Measurements from ENCODE around the gene GAS6.
"Not testable (repeated sequence)": the region's sequence is repeated elsewhere in the genome, so short reads cannot be mapped to it uniquely, and the experiment has no call there.

The GAS6 gene

DNA sequence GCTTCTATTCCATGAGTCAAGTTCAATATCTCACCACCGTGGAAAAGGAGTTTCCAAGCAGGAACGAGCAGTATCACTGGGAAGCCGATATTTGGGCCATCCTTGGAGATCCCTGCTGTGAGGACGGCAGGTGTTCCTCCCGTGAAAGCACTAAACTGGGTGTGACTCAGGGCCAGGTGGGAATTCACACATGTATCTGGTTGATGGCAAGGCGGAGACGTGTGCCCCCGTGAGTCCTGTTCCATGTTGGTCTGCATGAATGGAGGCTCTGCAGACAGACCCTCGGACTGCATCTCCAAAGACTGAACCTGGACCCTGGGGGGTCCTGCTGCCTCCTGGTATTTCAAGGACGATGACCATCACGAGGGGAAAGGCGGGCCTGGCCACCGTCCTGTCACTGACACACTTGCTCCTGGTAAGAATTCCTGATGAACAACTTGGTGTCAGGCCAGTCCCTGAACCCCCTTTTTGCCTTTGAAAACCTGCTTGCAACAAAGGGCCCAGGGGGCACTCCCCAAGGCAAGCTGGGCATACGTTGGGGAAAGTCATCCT lies 22.8 kb upstream of the GAS6 start:
- no peak for DNase-seq

DNA sequence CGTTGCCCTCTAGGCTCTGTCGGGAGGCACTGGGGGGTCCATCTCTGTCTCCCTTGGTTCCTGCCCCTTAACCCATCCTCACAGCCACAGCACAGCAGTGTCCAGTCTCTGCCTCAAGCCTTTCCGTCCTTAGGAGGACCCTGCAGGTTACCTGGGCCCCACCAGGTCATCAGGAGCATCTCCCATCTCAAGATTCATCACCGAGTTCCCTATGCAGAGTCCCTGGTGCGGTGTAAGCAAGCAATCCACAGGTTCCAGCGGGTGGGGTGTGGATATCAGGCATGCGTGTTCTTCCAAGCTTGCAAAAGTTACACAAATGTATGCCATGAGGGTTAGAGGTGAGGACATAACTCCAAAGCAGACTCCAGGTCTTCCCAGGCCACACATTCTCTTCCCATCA lies 20.9 kb upstream of the GAS6 start:
- DNase-seq, result no peak

DNA sequence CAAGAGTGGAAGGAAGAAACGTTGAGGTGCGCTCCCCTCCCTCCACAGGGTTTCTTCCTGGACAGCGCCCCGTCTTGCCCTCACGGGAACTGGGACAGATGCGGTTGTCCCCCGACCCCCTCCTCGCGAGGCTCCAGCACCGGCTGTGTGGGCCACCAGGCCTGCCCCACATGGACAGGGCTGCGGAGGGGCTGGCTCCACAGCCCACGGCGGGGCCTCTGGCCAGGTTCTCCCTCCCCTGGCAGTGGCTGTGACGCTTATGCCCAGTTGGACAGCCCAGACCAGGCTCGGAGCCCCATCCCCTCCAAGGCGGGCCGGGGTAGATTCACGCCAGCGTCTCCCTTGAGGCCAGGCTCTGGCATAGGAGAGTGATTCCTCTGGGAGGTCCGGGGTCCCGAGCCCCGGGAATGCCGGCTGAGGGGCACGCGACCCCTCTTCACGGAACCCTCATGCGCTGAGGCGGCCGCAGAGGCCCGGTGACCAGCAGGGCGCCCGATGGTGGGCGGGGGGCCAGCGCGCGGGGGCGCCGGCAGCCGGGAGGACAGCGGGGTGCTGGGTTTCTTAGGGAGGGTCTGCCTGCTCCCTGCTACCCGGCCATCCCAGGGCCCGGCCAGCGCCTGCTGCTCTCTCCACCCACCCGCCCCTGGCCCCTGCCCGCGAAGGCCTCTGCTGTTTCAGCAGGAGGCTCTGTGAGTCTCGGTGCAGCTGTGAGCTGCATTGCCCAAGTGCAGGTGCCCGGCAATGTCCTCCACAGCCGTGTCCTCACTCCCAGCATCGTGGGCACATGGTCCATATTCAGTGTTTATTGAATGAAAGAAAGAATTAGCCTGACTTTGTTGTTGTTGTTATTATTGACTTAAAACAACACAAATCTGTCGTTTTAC lies 20.3 kb upstream of the GAS6 start:
- DNase-seq, result no peak

DNA sequence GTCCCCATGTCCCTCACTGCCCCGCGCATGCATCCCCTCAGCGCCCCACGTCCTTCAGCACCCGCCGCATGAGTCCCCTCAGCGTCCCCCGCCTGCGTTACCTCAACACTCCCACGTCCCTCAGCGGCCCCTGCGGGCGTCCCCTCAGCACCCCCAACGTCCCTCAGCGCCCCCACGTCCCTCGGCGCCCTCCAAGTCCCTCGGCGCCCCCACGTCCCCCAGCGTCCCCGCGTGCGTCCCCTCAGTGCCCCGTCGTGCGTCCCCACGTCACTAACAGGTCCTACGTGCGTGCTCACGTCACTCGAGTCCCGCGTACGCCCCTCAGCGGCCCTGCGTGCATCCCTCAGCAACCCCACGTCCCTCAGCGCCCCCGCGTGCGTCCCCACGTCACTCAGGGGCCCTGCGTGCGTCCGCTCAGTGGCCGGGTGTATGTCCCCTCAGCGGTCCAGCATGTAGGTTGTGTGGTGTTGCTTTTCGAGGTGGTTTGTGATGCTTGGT lies 19.5 kb upstream of the GAS6 start:
- no peak for DNase-seq

DNA sequence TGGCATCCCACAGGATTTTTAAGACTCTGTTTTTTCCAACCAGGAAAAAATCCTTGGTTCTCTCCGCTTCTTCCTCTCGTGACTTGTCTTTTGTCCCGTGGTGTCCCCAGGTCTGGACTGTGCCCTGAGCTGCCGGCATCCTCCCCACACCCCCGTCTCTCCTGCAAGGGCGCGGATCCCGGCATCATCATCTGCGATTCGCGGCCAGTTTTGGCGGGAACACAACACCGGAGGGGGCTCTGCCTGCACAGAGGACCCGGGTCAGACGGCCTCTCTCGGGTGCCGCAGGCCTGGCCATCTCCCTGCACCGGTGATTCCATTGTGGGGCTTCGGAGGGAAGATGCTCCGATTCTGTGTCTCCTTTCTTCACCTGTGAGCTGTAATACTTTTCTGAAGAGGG lies 18.8 kb upstream of the GAS6 start:
- no peak for DNase-seq

DNA sequence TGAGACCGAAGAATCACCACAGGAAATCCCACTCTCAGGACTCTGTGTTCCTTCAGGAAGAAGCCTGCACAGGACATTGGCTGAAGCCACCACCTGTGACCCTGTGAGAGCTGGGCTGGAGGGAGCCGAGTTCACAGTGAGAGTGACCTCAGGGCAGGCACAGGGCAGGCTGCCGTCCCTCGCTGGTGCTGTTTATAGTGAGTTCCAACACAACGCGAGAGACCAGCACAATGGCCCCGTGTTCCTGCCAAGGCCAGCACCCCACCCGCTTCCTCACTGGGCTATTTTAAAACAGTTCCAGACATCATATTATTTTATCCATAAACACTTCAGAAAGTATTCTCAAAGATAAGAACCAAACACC lies 18.4 kb upstream of the GAS6 start:
- DNase-seq, result no peak

DNA sequence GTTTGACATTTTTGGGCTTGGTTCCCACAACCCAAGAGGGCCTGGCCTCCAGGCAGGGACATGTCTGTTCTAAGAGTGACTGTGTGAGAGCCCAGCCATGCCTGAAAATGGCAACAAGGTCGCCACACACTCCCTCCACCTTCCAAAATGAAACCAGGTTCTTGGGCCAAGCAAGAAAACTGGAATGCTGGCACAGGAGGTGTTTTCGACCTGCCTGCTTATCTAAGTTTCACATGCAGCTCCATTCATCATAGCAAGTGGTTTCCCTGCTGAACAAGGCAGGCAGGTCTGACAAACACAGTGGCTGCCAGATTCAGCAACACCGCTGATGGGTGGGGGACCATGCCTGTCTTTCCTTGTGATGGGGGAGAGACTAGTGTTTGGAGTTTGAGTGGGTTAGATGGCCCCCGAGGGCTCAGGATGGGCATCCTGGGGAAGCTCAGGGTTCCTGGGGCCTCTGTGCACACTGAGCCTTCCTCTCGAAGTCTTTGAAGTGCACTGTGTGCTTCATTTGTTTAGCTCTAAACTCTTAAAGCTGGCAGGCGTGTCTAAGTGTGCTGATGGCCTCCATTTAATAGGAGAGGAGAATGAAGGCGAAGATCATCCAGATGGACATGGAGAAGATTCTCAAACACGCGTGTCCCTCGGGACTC lies 17.9 kb upstream of the GAS6 start:
- no peak for DNase-seq

DNA sequence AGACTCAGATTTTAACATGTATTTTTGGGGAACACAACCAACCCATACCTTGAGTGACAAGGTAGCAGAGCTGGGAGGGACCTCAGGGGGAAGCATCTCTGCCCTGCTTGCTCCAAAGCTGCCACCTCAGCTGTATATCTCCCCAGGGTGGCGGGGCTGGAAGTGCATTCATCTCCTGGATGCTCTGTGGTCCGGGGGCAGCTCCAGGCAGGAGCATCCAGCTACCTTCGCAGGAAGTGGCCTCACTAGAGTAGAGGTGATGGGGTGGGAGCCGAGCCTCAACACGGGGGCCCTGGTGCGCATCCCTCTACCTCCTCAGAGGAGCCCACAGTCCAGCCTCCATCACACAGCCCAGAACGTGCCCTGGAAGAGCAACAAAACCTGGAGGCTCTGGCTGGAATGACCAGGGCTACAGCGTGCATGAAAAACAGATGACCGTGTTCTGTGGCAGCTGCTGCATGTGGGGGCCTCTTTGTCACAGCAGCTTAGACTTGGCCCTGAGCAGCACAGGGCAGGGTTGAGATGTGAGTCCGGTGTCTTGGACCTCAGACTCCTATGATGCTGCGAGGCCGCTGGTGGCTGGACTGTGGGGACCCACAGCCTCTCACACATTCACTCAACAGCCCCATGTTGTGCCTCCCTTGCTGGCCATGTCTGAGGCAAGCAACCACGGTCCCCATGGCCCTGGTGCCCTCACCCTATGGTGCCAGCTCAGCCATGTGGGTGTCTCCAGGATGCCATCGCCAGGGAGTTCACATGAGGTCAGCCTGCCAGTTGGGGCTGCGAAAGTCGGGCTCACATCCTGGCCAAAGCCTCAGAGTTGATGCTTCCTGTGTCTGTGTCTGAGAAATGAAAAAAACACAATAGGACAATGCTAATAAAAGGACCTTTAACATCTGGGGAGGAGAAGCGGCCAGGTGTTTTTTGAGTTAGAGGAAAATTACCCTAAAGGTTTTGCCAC lies 17.1 kb upstream of the GAS6 start:
- no peak for DNase-seq

DNA sequence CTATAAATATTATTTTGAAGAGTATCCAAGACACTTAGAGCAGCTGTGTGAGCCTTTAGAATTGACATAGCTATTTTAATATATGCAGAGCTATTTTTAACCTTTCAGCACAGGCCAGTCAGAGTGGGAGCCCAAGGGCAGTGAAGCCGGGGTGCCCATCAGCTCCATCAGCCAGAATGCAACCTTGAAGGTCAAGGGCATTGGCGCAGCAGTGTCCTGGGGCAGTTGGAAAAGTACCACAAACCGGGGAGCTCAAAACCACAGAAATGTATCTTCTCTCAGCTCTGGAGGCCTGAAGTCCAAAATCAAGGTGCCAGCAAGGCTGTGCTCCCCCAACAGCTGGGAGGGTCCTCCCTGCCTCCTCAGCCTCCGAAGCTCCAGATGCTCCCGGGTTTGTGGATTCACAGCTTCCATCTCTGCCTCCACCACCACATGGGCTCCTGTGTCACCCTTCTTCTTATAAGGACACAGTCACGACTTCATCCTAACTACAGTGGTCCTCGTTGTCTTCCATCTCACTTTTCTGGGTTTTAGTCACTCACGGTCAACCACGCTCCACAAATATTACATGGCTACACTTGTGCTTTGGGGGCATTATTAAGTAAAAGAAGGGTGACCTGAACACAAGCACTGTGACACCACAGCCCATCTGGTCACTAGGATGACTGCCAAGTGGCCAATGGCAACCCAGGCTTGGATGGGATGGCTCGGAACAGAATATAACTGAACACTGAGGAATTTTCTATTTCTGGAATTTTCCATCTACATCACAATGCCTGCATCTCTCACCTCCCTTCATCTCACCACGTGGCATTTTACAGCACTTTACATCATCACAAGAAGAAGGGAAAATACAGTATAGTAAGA lies 15.9 kb upstream of the GAS6 start:
- DNase-seq, result no peak

DNA sequence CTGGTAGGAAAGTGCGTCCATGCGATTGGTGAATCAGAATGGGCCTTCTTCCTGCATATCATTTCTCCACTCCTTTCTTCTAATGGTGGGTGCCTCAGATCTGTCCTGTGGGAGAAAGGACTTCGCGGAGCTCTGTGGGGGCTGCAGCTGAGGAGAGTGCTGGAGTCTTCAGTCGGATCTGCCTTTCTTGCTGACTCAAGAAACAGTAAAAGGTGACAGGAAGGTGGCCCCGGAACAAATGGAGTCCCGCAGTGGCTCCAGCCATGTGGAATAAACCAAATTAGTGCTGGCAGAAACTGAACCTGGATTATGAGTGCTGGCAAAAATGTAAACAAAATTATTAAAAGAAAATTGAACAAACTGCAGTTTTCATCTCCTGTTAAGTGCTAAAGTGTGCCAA lies 15.1 kb upstream of the GAS6 start:
- DNase-seq, result no peak

DNA sequence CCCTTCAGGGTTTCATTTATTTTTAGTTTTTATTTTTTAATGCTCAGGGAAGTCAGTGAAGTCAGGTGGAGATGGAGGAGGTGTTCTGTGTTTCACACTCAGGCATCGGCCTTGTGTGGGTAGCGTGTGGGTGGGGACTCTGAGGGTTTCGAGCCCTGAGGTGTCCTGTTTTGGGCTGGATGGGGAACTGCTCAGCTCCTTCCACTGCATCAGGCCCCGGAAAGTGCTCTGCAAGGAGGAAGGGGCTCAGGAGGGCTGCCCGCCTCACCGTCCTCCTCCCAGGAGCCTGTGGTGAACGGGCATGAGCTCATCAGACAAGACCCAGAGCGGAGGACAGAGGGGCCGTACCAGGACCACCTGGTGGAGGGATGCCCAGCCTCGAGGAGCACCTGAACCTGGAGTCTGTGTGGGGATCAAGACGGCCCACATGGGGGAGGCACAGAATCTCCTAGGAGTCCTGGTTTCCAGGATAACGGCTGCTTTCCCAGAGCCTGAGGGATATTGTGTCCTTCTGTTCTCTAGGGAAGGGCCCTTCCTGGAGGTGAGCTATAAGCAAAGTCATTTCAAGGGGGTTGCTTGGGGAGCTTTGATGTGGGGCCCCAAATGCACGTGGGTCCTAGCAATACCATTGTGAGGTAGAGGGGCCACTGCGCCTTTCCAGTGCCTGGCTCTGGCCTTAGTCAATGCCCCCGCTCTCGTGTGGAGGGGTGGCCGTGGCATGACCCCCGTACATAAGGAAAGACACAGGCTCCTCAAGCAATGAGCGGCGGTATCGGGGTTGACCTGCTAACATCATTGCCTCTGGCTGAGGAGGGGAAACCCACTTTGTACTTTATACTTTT lies 13.5 kb upstream of the GAS6 start:
- no peak for DNase-seq

DNA sequence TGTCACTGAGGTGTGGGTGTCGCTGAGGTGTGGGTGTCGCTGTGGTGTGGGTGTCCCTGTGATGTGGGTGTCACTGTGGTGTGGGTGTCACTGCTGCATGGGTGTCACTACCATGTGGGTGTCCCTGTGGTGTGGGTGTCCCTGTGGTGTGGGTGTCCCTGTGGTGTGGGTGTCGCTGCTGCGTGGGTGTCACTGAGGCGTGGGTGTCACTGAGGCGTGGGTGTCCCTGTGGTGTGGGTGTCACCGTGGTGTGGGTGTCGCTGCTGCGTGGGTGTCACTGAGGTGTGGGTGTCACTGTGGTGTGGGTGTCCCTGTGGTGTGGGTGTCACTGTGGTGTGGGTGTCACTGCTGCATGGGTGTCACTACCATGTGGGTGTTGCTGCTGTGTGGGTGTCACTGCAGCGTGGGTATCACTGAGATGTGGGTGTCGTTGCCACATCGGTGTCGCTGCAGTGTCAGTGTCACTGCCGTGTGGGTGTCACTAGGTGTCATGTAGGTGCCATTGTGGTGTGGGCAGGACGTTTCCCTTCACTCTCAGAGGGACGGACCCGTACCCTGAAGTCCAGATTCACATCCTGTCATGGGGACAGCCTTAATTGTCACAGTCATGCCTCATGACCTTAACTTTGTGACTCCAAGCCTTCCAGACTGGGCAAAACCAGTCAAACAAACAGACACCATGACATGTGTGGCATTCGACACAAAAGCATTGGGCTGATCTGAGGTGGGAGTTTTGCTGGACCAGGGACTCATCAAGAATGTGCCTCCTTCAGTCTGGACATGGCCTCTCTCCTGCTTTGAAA lies 12.7 kb upstream of the GAS6 start:
- no peak for DNase-seq

DNA sequence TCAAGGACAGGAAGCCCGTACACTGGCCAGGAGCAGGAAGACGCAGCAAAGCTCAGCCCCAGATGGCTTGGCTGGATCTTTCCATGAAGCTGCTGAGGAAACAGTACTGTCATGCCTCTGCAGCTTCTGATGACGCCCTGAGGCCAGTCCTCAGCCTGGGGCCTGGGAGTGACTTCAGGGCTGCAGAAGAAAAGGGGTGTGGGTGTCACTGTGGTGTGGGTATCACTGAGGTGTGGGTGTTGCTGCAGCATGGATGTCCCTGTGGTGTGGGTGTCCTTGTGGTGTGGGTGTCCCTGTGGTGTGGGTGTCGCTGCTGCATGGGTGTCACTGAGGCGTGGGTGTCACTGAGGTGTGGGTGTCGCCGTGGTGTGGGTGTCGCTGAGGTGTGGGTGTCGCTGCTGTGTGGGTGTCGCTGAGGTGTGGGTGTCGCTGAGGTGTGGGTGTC lies 12.0 kb upstream of the GAS6 start:
- DNase-seq, result no peak

DNA sequence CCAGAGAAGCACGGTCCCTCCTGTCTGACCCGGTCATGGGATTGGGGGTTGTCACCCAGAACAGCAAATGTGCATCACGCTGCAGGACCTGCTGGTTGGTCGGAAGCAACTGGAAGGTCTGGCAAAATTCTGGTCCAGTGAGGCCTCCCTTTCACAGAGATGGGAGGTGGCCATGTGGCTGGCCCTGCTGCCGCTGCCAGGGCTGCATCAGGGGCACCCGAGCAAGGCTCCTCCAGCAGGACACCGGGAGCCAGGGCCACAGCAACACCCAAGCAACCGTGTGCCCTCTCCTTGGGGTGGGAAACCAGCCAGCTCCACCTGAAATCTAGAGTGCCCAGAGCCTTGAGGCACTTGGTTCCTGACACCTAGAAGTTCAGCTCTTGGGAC lies 11.5 kb upstream of the GAS6 start:
- no peak for DNase-seq

DNA sequence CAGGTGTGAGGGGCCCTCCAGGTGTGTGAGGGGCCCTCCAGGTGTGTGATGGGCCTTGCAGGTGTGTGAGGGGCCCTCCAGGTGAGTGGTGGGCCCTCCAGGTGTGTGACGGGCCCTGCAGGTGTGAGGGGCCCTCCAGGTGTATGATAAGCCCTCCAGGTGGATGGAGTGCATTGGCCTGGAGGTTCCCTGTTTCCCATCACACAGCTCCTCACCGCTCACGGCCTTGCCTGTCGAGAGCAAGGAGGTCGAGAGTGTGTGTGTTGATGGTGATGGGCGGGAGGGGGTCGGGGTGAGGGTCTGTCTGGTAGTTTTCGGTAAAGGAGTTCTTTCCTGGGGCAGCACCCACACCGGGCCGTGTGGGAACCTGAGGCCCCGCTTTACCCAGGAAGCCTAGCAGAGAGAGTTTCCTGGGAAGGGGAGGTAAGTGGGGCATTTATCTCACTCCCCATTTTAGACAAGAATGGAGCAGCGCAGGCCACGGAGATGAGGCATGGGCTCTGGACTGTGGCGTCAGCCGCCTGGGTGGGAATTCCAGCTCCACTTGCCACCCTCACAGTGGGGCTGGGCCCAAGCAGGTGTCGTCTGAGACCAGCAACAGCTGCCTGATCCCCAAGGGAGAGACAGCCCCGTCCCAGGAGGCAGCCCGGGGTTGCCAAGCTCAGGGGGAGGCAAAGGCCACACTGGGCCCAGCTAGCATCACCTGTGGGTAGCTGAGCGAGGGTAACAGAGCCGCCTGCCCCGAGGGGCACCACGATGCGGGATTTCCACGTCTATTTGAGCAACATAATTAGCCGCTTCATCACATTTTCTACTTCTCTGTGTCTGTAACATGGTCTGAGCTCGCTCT lies 10.9 kb upstream of the GAS6 start:
- no peak for DNase-seq

DNA sequence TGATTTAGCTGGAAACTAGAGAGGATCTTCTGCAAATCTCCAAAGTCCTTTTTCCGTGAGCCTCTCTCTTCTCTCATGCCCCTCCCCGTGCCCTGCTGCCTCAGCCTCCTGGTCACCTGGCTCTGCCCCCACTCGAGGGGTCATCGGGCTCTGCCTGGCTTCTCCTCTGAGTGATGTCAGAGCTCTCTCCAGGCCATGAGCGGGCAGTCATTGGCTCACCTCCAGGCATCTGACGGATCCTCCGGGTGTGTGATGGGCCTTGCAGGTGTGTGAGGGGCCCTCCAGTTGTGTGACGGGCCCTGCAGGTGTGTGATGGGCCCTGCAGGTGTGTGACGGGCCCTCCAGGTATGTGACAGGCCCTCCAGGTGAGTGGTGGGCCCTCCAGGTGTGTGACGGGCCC lies 10.3 kb upstream of the GAS6 start:
- DNase-seq, result no peak

DNA sequence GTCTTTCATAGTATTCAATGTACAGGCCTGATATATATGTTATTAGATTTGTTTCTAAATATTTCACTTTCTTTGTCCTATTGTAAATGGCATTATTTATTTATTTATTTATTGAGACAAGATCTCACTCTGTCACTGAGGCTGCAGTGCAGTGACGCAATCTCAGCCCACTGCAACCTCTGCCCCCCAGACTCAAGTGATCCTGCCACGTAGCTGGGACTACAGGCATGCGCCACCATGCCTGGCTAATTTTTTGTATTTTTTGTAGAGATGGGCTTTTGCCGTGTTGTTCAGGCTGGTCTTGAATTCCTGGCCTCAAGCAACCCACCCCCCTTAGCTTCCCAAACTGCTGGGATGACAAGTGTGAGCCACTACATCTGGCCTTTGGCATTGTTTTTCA lies 5.4 kb upstream of the GAS6 start:
- DNase-seq, result no peak

DNA sequence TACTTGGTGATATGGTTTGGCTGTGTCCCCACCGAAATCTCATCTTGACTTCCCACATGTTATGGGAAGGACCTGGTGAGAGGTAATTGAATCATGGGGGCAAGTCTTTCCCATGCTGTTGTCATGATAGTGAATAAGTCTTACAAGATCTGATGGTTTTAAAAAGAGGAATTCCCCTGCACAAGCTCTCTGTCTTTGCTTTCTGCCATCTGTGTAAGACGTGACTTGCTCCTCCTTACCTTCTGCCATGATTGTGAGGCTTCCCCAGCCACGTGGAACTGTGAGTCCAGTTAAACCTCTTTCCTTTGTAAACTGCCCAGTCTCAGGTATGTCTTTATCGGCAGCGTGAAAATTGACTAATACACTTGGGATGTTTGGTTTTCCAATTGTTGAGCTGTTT lies 4.0 kb upstream of the GAS6 start:
- not testable (repeated sequence) for DNase-seq

DNA sequence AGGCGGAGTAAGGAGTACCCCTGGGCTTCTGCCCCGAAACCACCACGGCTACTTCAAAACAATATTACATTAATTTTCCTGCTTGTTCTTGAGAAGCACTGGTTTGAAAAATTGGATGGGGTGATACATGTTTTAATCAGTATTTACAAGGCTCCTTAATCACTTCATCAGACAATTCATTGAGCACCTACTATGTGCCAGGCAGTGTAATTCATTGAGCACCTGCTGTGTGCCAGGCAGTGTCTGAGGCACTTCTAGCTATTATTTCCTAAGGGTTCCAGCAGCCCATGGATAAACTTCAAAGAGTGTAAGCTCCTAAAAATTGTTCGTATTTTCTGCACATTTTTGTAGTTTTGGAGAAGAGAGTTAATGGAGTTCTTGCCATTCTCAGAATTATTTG lies 1.6 kb upstream of the GAS6 start:
- no peak for DNase-seq

Measured in T1000 (cell line).